K562 (cell line): Measurements from ENCODE around the gene EMC8. TPM values are rescaled to one million over a fixed set of nuclear protein-coding genes. Genes with fewer than 3 reads are reported as not detected.

Experiments used
- CBX1 ChIP-seq: sonication (generic); IDR thresholded peaks from 2 replicates; pipeline ENCODE4 v1.6.1; 2016; ENCODE audit warnings: antibody characterized with exemption, low read depth, mild to moderate bottlenecking
- CCAR2 ChIP-seq: fragments of 200-400 bp; formaldehyde crosslinking; IDR thresholded peaks from 2 replicates; pipeline ENCODE4 v1.6.1; 2017; ENCODE audit warnings: mild to moderate bottlenecking, low read depth, low read length
- ETV1 ChIP-seq: fragments of 450-650 bp; conservative IDR thresholded peaks from 2 replicates; pipeline ENCODE4 v1.6.1; 2016; ENCODE audit warnings: missing genetic modification characterization, control low read depth, low read depth, missing compliant biosample characterization
- GABPB1 ChIP-seq: sonication (generic); formaldehyde crosslinking; IDR thresholded peaks from 2 replicates; pipeline ENCODE4 v1.8.0; 2022; ENCODE audit warnings: mild to moderate bottlenecking, missing genetic modification reagents
- GABPB2 ChIP-seq: fragments of 250-450 bp; sonication (Bioruptor Pico); conservative IDR thresholded peaks from 2 replicates; pipeline ENCODE4 v1.5.1; 2021; ENCODE audit warnings: mild to moderate bottlenecking
- KLF16 ChIP-seq: IDR thresholded peaks from 2 replicates; pipeline ENCODE4 v1.6.1; 2016; ENCODE audit warnings: antibody characterized with exemption
- MLLT1 ChIP-seq, 2 experiments: fragments of 450-650 bp; IDR thresholded peaks; 2 replicates each; pipeline ENCODE4 v1.6.1; 2016
- PHB2 ChIP-seq: fragments of 450-650 bp; IDR thresholded peaks from 2 replicates; pipeline ENCODE4 v1.6.1; 2017; ENCODE audit warnings: low read depth
- PTBP1 ChIP-seq: fragments of 200-400 bp; formaldehyde crosslinking; IDR thresholded peaks from 2 replicates; pipeline ENCODE4 v1.6.1; 2017; ENCODE audit warnings: low read depth, low read length
- RBM15 ChIP-seq: fragments of 200-400 bp; formaldehyde crosslinking; IDR thresholded peaks from 2 replicates; pipeline ENCODE4 v1.6.1; 2018; ENCODE audit warnings: mild to moderate bottlenecking, low read length, moderate library complexity; ENCODE audit not compliant: insufficient read depth
- RBM39 ChIP-seq: fragments of 200-400 bp; formaldehyde crosslinking; optimal IDR thresholded peaks from 2 replicates; pipeline ENCODE3; 2018; ENCODE audit warnings: low read depth, low read length
- RFX5 ChIP-seq: IDR thresholded peaks from 2 replicates; pipeline ENCODE4 v1.6.1; 2011; ENCODE audit warnings: low read depth, mild to moderate bottlenecking, improper control_type of control experiment, low read length
- SMARCA5 ChIP-seq: fragments of 450-650 bp; IDR thresholded peaks from 2 replicates; pipeline ENCODE4 v1.6.1; 2016
- SMARCE1 ChIP-seq: fragments of 450-650 bp; IDR thresholded peaks from 2 replicates; pipeline ENCODE4 v1.7.1; 2016; ENCODE audit warnings: mild to moderate bottlenecking
- SOX6 ChIP-seq: fragments of 450-650 bp; IDR thresholded peaks from 2 replicates; pipeline ENCODE4 v1.6.1; 2014; ENCODE audit warnings: mild to moderate bottlenecking
- STAG1 ChIP-seq: sonication (generic); formaldehyde crosslinking; IDR thresholded peaks from 2 replicates; pipeline ENCODE4 v1.5.0; 2020; ENCODE audit warnings: missing genetic modification reagents, borderline replicate concordance
- U2AF2 ChIP-seq: fragments of 200-400 bp; formaldehyde crosslinking; optimal IDR thresholded peaks from 2 replicates; pipeline ENCODE3; 2017; ENCODE audit warnings: low read depth, mild to moderate bottlenecking, low read length
- YBX1 ChIP-seq: fragments of 450-650 bp; IDR thresholded peaks from 2 replicates; pipeline ENCODE4 v1.7.1; 2016; ENCODE audit warnings: mild to moderate bottlenecking
- ZFX ChIP-seq: sonication (generic); formaldehyde crosslinking; IDR thresholded peaks from 2 replicates; pipeline ENCODE4 v1.8.0; 2022; ENCODE audit warnings: mild to moderate bottlenecking, missing genetic modification reagents, moderate library complexity
- ZNF217 ChIP-seq: sonication (generic); formaldehyde crosslinking; IDR thresholded peaks from 2 replicates; pipeline ENCODE4 v1.8.0; 2022; ENCODE audit warnings: mild to moderate bottlenecking, missing genetic modification reagents
- ZNF274 ChIP-seq: IDR thresholded peaks from 2 replicates; pipeline ENCODE4 v1.6.1; 2011; ENCODE audit warnings: low read depth, mild to moderate bottlenecking, low read length, moderate library complexity, borderline replicate concordance
- ZNF561 ChIP-seq: fragments of 450-650 bp; formaldehyde crosslinking; conservative IDR thresholded peaks from 2 replicates; pipeline ENCODE4 v1.4.0; 2020; ENCODE audit warnings: mild to moderate bottlenecking, moderate library complexity
- ZNF75A ChIP-seq: fragments of 450-650 bp; formaldehyde crosslinking; IDR thresholded peaks from 2 replicates; pipeline ENCODE4 v1.4.0; 2020; ENCODE audit warnings: mild to moderate bottlenecking
- polyA plus RNA-seq, 8 experiments: library from polyadenylated mRNA; depleted of rRNA in 4 of 8; stranded (reverse) in 5 of 8; unstranded in 3 of 8; fragments of >200 nt; fragmentation: Nextera tagmentation in 2 of 8; fragmentation: Illumina TruSeq in 1 of 8; extraction: Ambion mirVana in 2 of 8; extraction: Trizol in 1 of 8; gene quantifications; 2 replicates each; pipeline versions ENCODE4 v1.2.1 to v1.2.3, GENCODE V29; 2011 to 2014; ENCODE audit warnings: inconsistent platforms in 1 of 8, missing spikeins in 1 of 8
- total RNA-seq, 7 experiments: library from RNA; depleted of rRNA in 6 of 7; stranded (reverse); fragments of >200 nt in 6 of 7; fragmentation: Illumina TruSeq in 2 of 7; extraction: Trizol in 2 of 7; gene quantifications; 2 replicates each; pipeline versions ENCODE4 v1.2.1 to v1.2.3, GENCODE V29; 2011 to 2021; ENCODE audit warnings: low replicate concordance in 1 of 7
- TF ChIP-seq, protein P1 (sequence below), 2 experiments: fragments of 450-650 bp; IDR thresholded peaks; 2 replicates each; pipeline ENCODE4 v1.6.1; 2018; ENCODE audit warnings: mild to moderate bottlenecking in 2 of 2, low read depth in 1 of 2; ENCODE audit not compliant: partially characterized antibody in 2 of 2

Gene EMC8
- total and polyA plus RNA-seq, 9 of the 15 experiments (the other 6 are each of a cell fraction or from before 2014, with no cell fraction given): 11.4 to 81.8 (median 48.6) TPM

- TF ChIP-seq ZNF274: no peak
- TF ChIP-seq ZFX: no peak
- no peak for TF ChIP-seq RBM15
- no peak for TF ChIP-seq SMARCE1
- TF ChIP-seq STAG1: no peak
- TF ChIP-seq, protein P1, sequence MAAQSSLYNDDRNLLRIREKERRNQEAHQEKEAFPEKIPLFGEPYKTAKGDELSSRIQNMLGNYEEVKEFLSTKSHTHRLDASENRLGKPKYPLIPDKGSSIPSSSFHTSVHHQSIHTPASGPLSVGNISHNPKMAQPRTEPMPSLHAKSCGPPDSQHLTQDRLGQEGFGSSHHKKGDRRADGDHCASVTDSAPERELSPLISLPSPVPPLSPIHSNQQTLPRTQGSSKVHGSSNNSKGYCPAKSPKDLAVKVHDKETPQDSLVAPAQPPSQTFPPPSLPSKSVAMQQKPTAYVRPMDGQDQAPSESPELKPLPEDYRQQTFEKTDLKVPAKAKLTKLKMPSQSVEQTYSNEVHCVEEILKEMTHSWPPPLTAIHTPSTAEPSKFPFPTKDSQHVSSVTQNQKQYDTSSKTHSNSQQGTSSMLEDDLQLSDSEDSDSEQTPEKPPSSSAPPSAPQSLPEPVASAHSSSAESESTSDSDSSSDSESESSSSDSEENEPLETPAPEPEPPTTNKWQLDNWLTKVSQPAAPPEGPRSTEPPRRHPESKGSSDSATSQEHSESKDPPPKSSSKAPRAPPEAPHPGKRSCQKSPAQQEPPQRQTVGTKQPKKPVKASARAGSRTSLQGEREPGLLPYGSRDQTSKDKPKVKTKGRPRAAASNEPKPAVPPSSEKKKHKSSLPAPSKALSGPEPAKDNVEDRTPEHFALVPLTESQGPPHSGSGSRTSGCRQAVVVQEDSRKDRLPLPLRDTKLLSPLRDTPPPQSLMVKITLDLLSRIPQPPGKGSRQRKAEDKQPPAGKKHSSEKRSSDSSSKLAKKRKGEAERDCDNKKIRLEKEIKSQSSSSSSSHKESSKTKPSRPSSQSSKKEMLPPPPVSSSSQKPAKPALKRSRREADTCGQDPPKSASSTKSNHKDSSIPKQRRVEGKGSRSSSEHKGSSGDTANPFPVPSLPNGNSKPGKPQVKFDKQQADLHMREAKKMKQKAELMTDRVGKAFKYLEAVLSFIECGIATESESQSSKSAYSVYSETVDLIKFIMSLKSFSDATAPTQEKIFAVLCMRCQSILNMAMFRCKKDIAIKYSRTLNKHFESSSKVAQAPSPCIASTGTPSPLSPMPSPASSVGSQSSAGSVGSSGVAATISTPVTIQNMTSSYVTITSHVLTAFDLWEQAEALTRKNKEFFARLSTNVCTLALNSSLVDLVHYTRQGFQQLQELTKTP (IDR thresholded peaks at IDR 0.05; ENCODE audit: low read depth in 1 of 2, partially characterized antibody in 2 of 2): no peak
- TF ChIP-seq ZNF561: no peak
- no peak for TF ChIP-seq U2AF2
- TF ChIP-seq PHB2: no peak
- TF ChIP-seq ZNF217 (CRISPR knock-in tag): no peak
- TF ChIP-seq PTBP1: peak; percentile 100
- no peak for TF ChIP-seq GABPB1
- 0 out of 2 replicates have a peak, but pooled peaks have one; percentile 49 for TF ChIP-seq SMARCA5
- no peak for TF ChIP-seq ETV1 (tag)
- no peak for TF ChIP-seq GABPB2 (CRISPR knock-in tag)
- no peak for TF ChIP-seq YBX1
- no peak for TF ChIP-seq RFX5
- no peak for TF ChIP-seq RBM39
- TF ChIP-seq MLLT1 (IDR thresholded peaks at IDR 0.05): peak in 1 of 2 experiments; percentile 48; a peak in 1 of 4 replicates
- no peak for TF ChIP-seq KLF16
- TF ChIP-seq SOX6: no peak
- no peak for TF ChIP-seq CBX1
- TF ChIP-seq CCAR2: no peak
- TF ChIP-seq ZNF75A (CRISPR knock-in tag): no peak
Observed at GRCh38 chr16:85820604-85821372, 21.4 kb upstream of the EMC8 start (continued).
